Measurements from ENCODE around the gene FLNB.

FLNB gene

GRCh38 chr3:58074116-58074715, 66.0 kb downstream of the FLNB start:
- no peak for TF ChIP-seq CTCF (IDR thresholded peaks at IDR 0.05)

- TF ChIP-seq CTCF (IDR thresholded peaks at IDR 0.05), result no peak
Measured at GRCh38 chr3:58074997-58075396, 66.8 kb downstream of the FLNB start.

GRCh38 chr3:58077596-58078285, 69.5 kb downstream of the FLNB start:
- no peak for TF ChIP-seq CTCF (IDR thresholded peaks at IDR 0.05)

GRCh38 chr3:58078610-58079009, 70.4 kb downstream of the FLNB start:
- TF ChIP-seq CTCF (IDR thresholded peaks at IDR 0.05), result no peak

DNA sequence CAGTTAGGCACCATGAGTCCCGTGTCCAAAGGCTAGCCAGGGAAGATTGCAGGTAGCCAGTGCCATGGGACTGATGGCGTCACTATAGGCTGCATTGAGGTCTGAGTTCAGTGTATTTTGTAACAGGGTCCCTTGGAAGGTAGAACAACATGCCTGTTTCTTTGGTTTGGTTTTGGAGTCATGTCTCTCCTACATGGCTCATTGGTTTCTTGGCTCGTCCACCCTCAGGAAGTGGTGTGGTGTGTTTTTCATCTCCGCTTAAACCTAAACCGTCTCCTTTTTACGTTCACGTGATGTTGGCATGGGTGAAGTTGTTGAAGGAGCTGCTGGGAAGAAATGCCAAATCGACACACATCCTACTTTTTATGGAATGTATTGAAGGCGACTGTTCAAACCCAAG, 71.6 kb downstream of the FLNB start:
- no peak for TF ChIP-seq CTCF (IDR thresholded peaks at IDR 0.05)

DNA sequence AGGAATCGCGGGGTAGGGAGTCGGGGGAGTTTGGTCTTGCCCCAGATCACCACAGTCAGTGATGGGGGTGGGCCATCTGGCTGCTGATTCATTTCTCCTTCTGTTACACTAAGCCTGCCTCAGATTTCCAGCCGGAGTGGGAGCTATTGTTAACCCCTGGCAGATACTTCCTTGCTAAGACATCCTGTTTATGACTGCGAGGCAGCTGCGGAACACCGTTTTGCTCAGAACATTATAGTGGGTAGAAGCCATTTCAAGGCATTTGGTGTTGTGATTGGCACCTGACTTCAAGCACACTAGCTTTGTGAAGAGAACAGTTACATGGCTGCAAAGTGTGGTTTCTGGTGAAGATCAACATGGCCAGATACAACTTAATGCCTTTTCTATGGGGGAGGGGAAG, 73.8 kb downstream of the FLNB start:
- TF ChIP-seq CTCF (IDR thresholded peaks at IDR 0.05), result no peak

DNA sequence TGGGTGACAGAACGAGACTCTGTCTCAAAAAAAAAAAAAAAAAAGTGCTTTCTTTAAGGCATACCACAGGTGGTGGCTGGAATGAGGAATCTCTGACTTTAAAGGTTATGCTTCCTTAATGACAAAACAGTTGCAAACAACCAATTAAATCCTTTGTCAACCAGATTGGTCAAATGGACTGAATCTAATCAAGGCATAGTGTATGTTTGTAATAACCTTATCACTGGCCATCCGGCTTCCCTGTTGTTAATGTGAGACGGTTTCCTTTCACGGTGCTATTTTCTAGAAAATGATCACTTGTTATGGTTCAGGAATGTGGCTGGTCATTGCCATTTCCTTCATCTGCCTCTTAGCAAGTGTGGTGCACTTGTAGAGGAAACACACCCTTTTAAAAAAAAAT, 75.9 kb downstream of the FLNB start:
- TF ChIP-seq CTCF (IDR thresholded peaks at IDR 0.05), result no peak

Measured in LNCAP (cell line).